ENCODE data around the gene CPNE2. TPM values are rescaled to one million over a fixed set of nuclear protein-coding genes. Genes with fewer than 3 reads are reported as not detected.

CPNE2 gene
- total RNA-seq, 3 donors from 2014 or later (not counting 1 experiment from before 2014, with no cell fraction given), result 2.0 to 2.6 (median 2.4) TPM

DNA sequence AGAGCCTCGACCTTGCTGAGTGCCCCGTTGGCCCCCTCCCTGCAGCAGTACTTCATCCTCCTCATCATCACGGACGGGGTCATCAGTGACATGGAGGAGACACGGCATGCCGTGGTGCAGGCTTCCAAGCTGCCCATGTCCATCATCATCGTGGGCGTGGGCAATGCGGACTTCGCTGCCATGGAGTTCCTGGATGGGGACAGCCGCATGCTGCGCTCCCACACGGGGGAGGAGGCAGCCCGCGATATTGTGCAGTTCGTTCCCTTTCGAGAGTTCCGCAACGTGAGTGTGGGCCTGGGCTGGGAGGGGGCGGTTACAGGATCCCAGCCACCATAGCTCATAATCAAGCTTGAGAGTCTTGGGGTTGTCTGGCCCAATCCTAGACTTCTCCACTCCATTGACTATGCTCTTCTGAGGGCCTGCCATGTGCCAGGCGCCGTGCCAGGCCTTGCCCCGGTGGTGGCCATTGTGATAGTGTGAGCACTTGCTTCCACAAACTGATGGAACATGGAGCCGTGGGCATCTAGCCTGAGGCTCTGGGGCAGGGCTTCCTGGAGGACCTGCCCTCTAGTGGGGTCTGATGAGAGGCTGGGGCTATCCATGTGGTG lies 53.8 kb downstream of the CPNE2 start:
- ATAC-seq, result no peak
- no peaks in the 10 kb centered on the region for H3K27me3 Mint-ChIP-seq (ENCODE audit: low read depth in 2 of 2)
- no peak for DNase-seq
- no peak overlapping the region for H3K27ac ChIP-seq (ENCODE audit: low read length)
- H3K27ac Mint-ChIP-seq, result no peak overlapping the region
- no peak overlapping the region for H3K4me3 ChIP-seq (ENCODE audit: low read length)
- H3K4me1 Mint-ChIP-seq, result peaks cover 20 to 27% of the 10 kb centered on the region in 2 donors
- H3K9me3 ChIP-seq (ENCODE audit: control insufficient read depth, insufficient read depth, low read length), result no peaks in the 10 kb centered on the region
- intact Hi-C loops (cut with micrococcal nuclease), result no loop called here
- no peaks in the 10 kb centered on the region for H3K9me3 Mint-ChIP-seq
- peaks cover 31% of the 10 kb centered on the region for H3K4me1 ChIP-seq (ENCODE audit: control insufficient read depth, insufficient read depth, low read length)
- TF ChIP-seq, protein P1, sequence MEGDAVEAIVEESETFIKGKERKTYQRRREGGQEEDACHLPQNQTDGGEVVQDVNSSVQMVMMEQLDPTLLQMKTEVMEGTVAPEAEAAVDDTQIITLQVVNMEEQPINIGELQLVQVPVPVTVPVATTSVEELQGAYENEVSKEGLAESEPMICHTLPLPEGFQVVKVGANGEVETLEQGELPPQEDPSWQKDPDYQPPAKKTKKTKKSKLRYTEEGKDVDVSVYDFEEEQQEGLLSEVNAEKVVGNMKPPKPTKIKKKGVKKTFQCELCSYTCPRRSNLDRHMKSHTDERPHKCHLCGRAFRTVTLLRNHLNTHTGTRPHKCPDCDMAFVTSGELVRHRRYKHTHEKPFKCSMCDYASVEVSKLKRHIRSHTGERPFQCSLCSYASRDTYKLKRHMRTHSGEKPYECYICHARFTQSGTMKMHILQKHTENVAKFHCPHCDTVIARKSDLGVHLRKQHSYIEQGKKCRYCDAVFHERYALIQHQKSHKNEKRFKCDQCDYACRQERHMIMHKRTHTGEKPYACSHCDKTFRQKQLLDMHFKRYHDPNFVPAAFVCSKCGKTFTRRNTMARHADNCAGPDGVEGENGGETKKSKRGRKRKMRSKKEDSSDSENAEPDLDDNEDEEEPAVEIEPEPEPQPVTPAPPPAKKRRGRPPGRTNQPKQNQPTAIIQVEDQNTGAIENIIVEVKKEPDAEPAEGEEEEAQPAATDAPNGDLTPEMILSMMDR (IDR thresholded peaks at IDR 0.05), result no peak
- H3K4me3 Mint-ChIP-seq, result no peak overlapping the region
- no peaks in the 10 kb centered on the region for H3K27me3 ChIP-seq (ENCODE audit: control insufficient read depth, insufficient read depth, low read length)
- WGBS (ENCODE audit: insufficient coverage), result 96% methylated on average over 24 of the region's 24 CpGs
- no peaks in the 10 kb centered on the region for H3K36me3 Mint-ChIP-seq
- no peaks in the 10 kb centered on the region for H3K36me3 ChIP-seq (ENCODE audit: control insufficient read depth, insufficient read depth, low read length)

DNA sequence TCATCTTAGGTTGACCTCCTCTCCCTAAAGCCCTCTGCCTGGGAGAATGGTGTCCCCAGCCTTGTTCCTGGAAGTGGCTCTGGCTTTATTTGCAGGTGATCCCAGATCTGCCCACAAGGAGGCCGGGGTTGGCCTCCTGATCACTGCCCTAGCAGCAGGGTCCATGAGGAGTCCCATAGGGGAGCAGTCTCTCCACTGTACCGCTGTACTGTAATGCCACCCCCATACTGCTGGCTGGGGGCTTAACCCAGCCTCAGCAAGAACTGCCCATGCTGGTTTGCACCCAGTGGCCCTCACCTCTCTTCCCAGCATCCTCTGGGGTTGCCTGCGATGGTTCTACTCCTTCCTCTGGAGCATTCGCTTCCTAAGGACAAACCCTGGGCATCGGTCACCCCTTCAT lies 54.4 kb downstream of the CPNE2 start:
- H3K4me3 Mint-ChIP-seq, result no peak overlapping the region
- H3K4me1 Mint-ChIP-seq, result peaks cover 18 to 24% of the 10 kb centered on the region in 2 donors
- Histone ChIP-seq H3K4me1 (ENCODE audit: control insufficient read depth, insufficient read depth, low read length) (peaks cover 25% of the 10 kb centered on the region), H3K4me3 (ENCODE audit: low read length) (no peak overlapping the region), H3K27me3 (ENCODE audit: control insufficient read depth, insufficient read depth, low read length) (no peaks in the 10 kb centered on the region), H3K9me3 (ENCODE audit: control insufficient read depth, insufficient read depth, low read length) (no peaks in the 10 kb centered on the region), H3K27ac (ENCODE audit: low read length) (no peak overlapping the region), H3K36me3 (ENCODE audit: control insufficient read depth, insufficient read depth, low read length) (no peaks in the 10 kb centered on the region)
- no peaks in the 10 kb centered on the region for H3K36me3 Mint-ChIP-seq
- whole genome bisulfite sequencing (ENCODE audit: insufficient coverage), result 99% methylated on average over 5 of the region's 5 CpGs
- DNase-seq, result no peak
- no peak for ATAC-seq
- TF ChIP-seq, protein P1 (IDR thresholded peaks at IDR 0.05), result no peak
- no peaks in the 10 kb centered on the region for H3K9me3 Mint-ChIP-seq
- intact Hi-C loops (cut with micrococcal nuclease), result no loop called here
- H3K27me3 Mint-ChIP-seq (ENCODE audit: low read depth in 2 of 2), result no peaks in the 10 kb centered on the region
- no peak overlapping the region for H3K27ac Mint-ChIP-seq

DNA sequence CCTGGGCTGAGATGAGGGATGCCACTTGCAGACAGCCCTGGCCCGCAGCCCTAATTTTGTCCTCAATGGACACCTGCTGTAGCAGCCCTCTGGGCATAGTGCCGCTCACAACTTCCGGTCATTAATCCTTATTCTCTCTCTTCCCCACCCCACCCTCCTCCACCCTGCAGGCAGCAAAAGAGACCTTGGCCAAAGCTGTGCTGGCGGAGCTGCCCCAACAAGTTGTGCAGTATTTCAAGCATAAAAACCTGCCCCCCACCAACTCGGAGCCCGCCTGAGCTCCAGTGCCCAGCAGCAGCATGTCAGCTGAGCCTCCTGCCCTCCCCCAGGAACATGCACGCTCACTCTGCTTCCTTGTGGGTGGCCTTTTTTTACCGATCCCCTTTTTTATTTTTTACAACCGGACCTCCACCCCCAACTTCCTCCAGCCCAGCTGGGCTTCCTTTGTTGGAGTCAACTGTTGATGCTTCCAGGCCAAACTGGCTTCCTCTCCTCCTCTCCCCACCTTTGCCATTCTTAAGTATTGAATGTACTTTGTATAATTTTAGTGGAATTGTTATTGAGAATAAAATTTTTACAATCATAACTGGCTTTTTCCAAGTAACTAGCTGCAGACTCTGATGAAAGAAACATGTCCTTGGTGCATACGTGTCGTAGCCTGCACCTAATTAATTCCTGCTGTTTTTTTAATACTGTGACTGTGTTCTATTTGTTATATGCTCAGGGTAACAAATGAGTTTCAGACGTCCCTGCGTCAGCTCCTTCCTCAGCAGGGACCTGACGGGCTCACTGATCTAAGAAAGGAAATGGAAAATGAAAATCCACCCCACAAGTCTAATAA lies 55.2 kb downstream of the CPNE2 start:
- WGBS (ENCODE audit: insufficient coverage), result 34% methylated on average over 11 of the region's 14 CpGs
- Mint-ChIP-seq H3K36me3 (peaks cover 7% of the 10 kb centered on the region), H3K27me3 (ENCODE audit: low read depth in 2 of 2) (no peaks in the 10 kb centered on the region), H3K4me3 (no peak overlapping the region), H3K4me1 (peaks cover 12 to 18% of the 10 kb centered on the region in 2 donors), H3K27ac (peak overlapping the region in 1 of 2 donors; percentile 22), H3K9me3 (no peaks in the 10 kb centered on the region)
- Histone ChIP-seq H3K27ac (ENCODE audit: low read length) (no peak overlapping the region), H3K4me1 (ENCODE audit: control insufficient read depth, insufficient read depth, low read length) (peaks cover 16% of the 10 kb centered on the region), H3K9me3 (ENCODE audit: control insufficient read depth, insufficient read depth, low read length) (no peaks in the 10 kb centered on the region), H3K4me3 (ENCODE audit: low read length) (no peak overlapping the region), H3K36me3 (ENCODE audit: control insufficient read depth, insufficient read depth, low read length) (peaks cover 7% of the 10 kb centered on the region), H3K27me3 (ENCODE audit: control insufficient read depth, insufficient read depth, low read length) (no peaks in the 10 kb centered on the region)
- TF ChIP-seq, protein P1 (IDR thresholded peaks at IDR 0.05), result no peak
- intact Hi-C loops (cut with micrococcal nuclease), result no loop called here
- DNase-seq (no peak), ATAC-seq (no peak)
